RWPE1 (cell line): ENCODE measurements around the gene CCNF.
A peak's percentile ranks its signal among the peaks of the same experiment; 100 is the strongest.

ENCODE experiments used
- CTCF ChIA-PET: fragments of 350-600 bp; sonication (Branson Sonifier 250); formaldehyde crosslinking; extraction: SDS; loops from one replicate; lab custom pipeline; 2021; lab: Yijun Ruan, JAX
- POLR2A ChIA-PET: fragments of 400-600 bp; formaldehyde crosslinking; extraction: SDS; loops from one replicate; lab custom pipeline; 2020; ENCODE audit warnings: antibody characterized with exemption; ENCODE audit not compliant: low non-redundant PET; lab: Yijun Ruan, JAX
- DNase-seq: peaks from one replicate; pipeline ENCODE4 v3.0.0; 2012; ENCODE audit warnings: low spot score
- H3K27ac ChIP-seq: fragments of 450-650 bp; 2 replicates; pipeline ENCODE4 v1.5.1; 2017
- TF ChIP-seq, protein P1 (sequence below): fragments of 450-650 bp; conservative IDR thresholded peaks from 2 replicates; pipeline ENCODE4 v1.5.1; 2017; ENCODE audit warnings: low read depth, mild to moderate bottlenecking

CCNF gene

DNA sequence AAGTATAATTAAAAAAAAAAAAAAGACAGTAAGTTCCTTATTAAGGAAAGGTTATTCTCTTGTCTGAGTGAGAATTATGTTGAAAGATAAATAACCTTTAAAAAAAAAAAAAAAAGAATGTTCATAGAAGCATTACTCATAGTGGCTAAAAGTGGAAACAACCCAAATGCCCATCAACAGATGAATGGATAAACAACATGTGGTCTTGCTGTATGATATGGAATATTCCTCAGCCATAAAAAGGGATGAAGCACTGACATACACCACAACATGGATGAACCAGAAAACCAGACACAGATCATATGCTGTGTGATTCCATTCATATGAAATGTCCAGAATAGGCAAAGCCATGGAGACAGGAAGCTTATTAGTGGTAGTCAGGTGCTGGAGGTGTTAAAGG is 9.2 kb upstream of the CCNF start:
- POLR2A ChIA-PET: no interaction called here
- no peak overlapping the region for H3K27ac ChIP-seq
- CTCF ChIA-PET: no interaction called here
- DNase-seq: no peak
- TF ChIP-seq, protein P1, sequence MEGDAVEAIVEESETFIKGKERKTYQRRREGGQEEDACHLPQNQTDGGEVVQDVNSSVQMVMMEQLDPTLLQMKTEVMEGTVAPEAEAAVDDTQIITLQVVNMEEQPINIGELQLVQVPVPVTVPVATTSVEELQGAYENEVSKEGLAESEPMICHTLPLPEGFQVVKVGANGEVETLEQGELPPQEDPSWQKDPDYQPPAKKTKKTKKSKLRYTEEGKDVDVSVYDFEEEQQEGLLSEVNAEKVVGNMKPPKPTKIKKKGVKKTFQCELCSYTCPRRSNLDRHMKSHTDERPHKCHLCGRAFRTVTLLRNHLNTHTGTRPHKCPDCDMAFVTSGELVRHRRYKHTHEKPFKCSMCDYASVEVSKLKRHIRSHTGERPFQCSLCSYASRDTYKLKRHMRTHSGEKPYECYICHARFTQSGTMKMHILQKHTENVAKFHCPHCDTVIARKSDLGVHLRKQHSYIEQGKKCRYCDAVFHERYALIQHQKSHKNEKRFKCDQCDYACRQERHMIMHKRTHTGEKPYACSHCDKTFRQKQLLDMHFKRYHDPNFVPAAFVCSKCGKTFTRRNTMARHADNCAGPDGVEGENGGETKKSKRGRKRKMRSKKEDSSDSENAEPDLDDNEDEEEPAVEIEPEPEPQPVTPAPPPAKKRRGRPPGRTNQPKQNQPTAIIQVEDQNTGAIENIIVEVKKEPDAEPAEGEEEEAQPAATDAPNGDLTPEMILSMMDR: no peak

GRCh38 chr16:2422123-2422867 is 7.0 kb upstream of the CCNF start:
- TF ChIP-seq, protein P1: no peak
- ChIA-PET POLR2A (no interaction called here), CTCF (interaction anchor here (0.5 to 0.8 kb wide), 4 partner anchors 49 to 1351 kb away, joined by 3 to 4 read pairs (median 4); partner anchors contain the start of gene NTN3)
- no peak overlapping the region for H3K27ac ChIP-seq
- DNase-seq: no peak

- TF ChIP-seq, protein P1: no peak
- ChIA-PET POLR2A (no interaction called here), CTCF (interaction anchor here (0.6 to 1.0 kb wide), 2 partner anchors 11 to 77 kb away, joined by 3 to 4 read pairs; no protein-coding TSS in a partner anchor)
- DNase-seq: no peak
- no peak overlapping the region for H3K27ac ChIP-seq
These were observed 4.9 kb upstream of the CCNF start for GRCh38 chr16:2424061-2425007.

DNA sequence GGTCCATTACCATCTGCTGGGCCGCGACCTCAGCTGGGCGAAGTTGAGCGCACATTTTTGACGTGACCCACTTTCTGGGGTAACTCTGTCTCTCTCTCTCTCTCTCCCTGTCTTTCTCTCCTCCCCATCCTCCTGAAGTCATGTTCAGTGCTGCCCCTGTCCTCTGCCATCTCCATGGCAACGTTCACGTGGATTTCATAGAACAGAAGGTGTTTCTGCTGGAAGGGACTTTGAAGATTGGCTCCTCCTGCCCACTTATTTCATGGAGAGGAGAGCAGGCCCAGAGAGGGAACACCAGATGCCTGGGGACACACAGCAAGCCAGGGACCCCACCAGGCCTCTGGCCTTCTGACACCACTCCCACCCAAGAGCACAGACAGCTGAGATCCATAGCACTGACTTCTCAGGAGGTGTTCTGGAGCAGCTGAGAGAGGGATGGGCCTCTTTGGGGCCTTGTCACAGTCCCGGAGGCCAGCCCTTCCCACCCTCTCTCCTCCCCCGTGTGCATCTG is 4.2 kb upstream of the CCNF start:
- no peak for DNase-seq
- TF ChIP-seq, protein P1: no peak
- CTCF ChIA-PET: no interaction called here
- no peak overlapping the region for H3K27ac ChIP-seq
- POLR2A ChIA-PET: no interaction called here

DNA sequence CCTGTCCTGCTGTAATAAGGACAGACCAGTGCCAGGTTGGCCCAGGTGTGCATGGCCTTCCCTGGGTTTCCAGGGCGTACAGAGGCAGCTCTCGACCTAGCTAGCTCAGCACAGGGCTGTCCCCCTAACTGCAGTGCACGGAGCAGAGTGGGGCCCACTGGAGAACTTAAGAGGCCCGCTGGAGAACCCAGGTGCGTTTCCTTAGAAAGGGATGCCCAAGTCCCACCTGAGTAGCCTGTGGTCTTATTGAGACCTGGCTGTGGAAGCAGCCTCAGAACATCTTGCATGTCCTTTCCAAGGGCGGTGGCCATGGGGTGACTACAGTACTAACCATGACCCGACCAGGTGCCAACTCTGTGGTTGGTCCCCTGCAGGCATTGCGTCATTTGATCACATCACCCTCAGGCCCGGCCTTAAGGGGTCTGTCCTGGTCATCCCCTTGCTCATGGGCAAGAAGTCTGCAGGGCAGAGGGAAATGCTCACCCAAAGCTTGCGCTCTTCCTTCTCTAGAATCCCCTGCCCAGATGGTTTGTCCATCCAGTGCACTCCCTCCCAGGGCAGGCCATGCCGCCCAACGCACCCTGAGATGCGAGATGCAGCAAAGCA is 3.3 kb upstream of the CCNF start:
- peak overlapping the region; percentile 79; the same call in 1 of the 2 replicates for H3K27ac ChIP-seq
- DNase-seq: no peak
- ChIA-PET CTCF (interaction anchor here (0.7 kb wide), 1 partner anchor 90 kb away, joined by 7 read pairs; no protein-coding TSS in a partner anchor), POLR2A (no interaction called here)
- TF ChIP-seq, protein P1: no peak

- H3K27ac ChIP-seq: peak overlapping the region; percentile 79
- TF ChIP-seq, protein P1: no peak
- DNase-seq: peak; percentile 27
- CTCF ChIA-PET: no interaction called here
- POLR2A ChIA-PET: no interaction called here
These were observed 2.3 kb upstream of the CCNF start for GRCh38 chr16:2426941-2427361.
